ENCODE measurements around the gene AIPL1.

- TF ChIP-seq EP300 (IDR thresholded peaks at IDR 0.05), result no peak
- no peak for TF ChIP-seq CTCF (IDR thresholded peaks at IDR 0.05)
These were observed 22.2 kb upstream of the AIPL1 start for GRCh38 chr17:6456914-6457687.
